Colonic mucosa (tissue), 4 donors: Measurements from ENCODE around the gene UBE2Q2. TPM values are rescaled to one million over a fixed set of nuclear protein-coding genes. Genes with fewer than 3 reads are reported as not detected.
"Not testable (repeated sequence)": the region's sequence is repeated elsewhere in the genome, so short reads cannot be mapped to it uniquely, and the experiment has no call there.

Experiments
- DNase-seq: peaks from one replicate; pipeline ENCODE4 v3.0.0-alpha.2; 2020
- H3K27ac ChIP-seq: fragments of 200-600 bp; one replicate; pipeline ENCODE4 v1.8.0; 2021
- H3K27me3 ChIP-seq: fragments of 200-600 bp; one replicate; pipeline ENCODE4 v1.8.0; 2021
- H3K36me3 ChIP-seq: fragments of 200-600 bp; one replicate; pipeline ENCODE4 v1.8.0; 2021
- H3K4me1 ChIP-seq: fragments of 200-600 bp; one replicate; pipeline ENCODE4 v1.8.0; 2021; ENCODE audit warnings: mild to moderate bottlenecking
- H3K4me3 ChIP-seq: fragments of 200-600 bp; one replicate; pipeline ENCODE4 v1.8.0; 2021
- H3K9ac ChIP-seq, 2 donors: one replicate each; pipeline ENCODE4 v1.7.0; 2013; ENCODE audit warnings: control low read depth in 2 of 2, low read depth in 2 of 2, low read length in 2 of 2
- H3K9me3 ChIP-seq: fragments of 200-600 bp; one replicate; pipeline ENCODE4 v1.8.0; 2021
- intact Hi-C: fragments of 100-400 bp; cut with DNase I; formaldehyde crosslinking; loops from one replicate; pipeline ENCODE4 v1.14.1; 2022
- total RNA-seq, 2 donors: library from RNA; stranded (reverse); fragmentation: NEBNext Ultra II Directional in 1 of 2; extraction: Animal tissue kit (Norgen Biotek cat#: 25700) in 1 of 2; gene quantifications; one replicate each; pipeline ENCODE4 v1.2.1, GENCODE V29; 2021
- TF ChIP-seq, protein P1 (sequence below): fragments of 200-600 bp; IDR thresholded peaks from one replicate; pipeline ENCODE4 v1.8.0; 2022; ENCODE audit warnings: antibody characterized with exemption, mild to moderate bottlenecking
- donor health status: healthy.
- donor health status: DM: no; HTN: no; CAD: no.
- donor health status: DM: no; HTN: no; CAD: no.

Gene UBE2Q2
- total RNA-seq, 2 donors from 2014 or later: 16.6 to 25.1 TPM

DNA sequence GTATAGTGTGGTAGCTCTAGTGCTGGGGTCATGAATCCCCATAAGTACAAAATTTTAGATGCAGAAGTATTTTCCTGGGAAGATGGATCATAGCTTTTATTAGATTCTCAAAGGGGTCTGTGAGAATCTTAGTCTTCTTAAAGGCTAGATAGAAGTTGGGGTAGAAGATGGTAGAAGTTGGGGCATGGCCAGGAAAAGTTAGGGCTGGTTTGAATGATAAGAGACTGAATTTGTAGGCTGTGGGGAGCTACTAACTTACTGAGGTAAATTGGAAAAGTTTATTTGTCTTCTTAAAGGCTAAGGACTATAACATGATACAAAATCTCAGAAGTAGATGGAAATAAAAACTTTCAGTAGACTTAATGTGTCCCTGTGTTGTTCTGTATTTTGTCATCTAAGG, 1.6 kb upstream of the UBE2Q2 start:
- Histone ChIP-seq H3K27ac (no peak overlapping the region), H3K9ac (no peak overlapping the region), H3K36me3 (no peaks in the 10 kb centered on the region), H3K9me3 (no peaks in the 10 kb centered on the region), H3K4me1 (no peaks in the 10 kb centered on the region), H3K27me3 (no peaks in the 10 kb centered on the region), H3K4me3 (no peak overlapping the region)
- TF ChIP-seq, protein P1, sequence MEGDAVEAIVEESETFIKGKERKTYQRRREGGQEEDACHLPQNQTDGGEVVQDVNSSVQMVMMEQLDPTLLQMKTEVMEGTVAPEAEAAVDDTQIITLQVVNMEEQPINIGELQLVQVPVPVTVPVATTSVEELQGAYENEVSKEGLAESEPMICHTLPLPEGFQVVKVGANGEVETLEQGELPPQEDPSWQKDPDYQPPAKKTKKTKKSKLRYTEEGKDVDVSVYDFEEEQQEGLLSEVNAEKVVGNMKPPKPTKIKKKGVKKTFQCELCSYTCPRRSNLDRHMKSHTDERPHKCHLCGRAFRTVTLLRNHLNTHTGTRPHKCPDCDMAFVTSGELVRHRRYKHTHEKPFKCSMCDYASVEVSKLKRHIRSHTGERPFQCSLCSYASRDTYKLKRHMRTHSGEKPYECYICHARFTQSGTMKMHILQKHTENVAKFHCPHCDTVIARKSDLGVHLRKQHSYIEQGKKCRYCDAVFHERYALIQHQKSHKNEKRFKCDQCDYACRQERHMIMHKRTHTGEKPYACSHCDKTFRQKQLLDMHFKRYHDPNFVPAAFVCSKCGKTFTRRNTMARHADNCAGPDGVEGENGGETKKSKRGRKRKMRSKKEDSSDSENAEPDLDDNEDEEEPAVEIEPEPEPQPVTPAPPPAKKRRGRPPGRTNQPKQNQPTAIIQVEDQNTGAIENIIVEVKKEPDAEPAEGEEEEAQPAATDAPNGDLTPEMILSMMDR: no peak
- intact Hi-C loops: no loop called here
- DNase-seq: no peak

DNA sequence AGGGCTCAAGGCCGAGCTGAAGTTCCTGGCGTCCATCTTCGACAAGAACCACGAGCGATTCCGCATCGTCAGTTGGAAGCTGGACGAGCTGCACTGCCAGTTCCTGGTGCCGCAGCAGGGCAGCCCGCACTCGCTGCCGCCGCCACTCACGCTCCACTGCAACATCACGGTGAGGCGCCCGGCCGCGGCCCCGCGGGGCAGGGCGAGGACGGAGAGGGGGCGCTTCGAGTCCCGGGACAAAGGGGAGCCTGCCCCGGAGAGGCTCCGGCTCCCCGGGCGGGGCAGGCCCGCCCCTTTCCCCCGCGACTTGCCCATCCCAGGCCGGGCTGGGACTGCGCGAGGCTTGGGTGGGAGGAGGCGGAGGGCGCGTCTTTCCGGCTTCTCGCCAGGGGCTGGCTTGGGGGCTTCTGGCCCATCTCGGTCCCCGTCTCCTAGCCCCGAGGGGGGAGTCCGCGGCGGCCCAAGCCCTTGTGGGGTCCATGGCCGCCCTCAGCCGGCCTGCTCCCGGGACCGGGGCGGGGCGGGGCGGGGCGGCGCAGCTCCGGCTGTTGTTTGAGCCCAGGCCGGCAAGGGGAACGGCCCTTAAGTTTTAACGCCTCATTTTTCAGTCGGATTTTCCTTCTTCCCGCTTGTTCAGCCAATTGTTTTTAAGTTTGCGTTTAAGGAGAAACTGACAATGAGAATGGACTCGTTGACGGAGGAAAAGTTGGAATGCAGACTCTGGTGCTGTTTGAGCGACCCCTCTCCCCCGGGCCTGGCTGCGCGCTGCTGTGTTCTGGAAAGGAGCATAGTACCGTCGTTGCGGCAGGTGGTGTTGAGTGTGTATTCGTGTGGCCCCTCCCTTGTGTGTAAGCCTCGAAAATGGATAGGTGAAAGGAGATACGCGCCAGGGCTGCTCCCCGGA, 683 bp downstream of the UBE2Q2 start:
- DNase-seq: peak; percentile 77
- Histone ChIP-seq H3K27ac (peak overlapping the region; percentile 88), H3K9ac (peak overlapping the region; percentile 83 to 89), H3K4me1 (no peaks in the 10 kb centered on the region), H3K9me3 (no peaks in the 10 kb centered on the region), H3K4me3 (peak overlapping the region; percentile 88), H3K27me3 (no peaks in the 10 kb centered on the region), H3K36me3 (no peaks in the 10 kb centered on the region)
- intact Hi-C loops: no loop called here
- TF ChIP-seq, protein P1: no peak

DNA sequence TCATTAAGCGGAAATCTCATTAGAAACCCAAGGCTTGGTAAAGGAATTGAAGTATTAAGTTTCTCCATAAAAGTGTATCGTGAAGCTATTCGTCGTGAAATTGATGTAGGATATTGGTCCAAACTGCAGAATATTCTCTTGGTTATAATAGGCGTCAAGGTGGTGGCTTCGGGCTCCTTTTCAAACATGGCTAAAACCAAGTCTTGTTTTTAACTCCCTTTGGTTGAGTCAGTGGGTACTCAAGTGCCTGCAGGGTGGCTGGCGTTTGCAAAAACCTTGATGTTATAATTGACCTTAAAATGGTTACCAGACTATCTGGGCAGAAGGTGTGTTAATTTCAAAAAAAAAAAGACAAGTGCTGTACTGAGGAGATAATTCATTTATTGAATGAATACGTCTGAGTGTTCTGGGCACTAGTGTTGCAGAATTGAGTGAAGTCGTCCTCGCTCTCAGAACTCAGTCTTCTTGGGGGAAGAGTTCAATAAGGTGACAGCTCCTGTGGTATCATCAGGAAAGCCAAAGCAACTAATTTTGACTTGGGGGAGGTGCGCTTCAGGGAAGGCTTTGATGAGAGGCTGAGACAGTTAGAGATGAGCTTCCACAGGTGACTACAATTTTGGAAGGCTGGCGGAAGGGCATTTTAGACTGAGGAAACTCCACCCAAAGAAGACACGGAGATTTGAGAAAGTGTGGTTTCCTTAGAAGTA, 1.5 kb downstream of the UBE2Q2 start:
- H3K4me3 ChIP-seq: peak overlapping the region; percentile 88
- peak overlapping the region in 1 of 2 donors; percentile 83 for H3K9ac ChIP-seq
- no peaks in the 10 kb centered on the region for H3K36me3 ChIP-seq
- TF ChIP-seq, protein P1: no peak
- intact Hi-C loops: no loop called here
- H3K9me3 ChIP-seq: no peaks in the 10 kb centered on the region
- peak overlapping the region; percentile 88 for H3K27ac ChIP-seq
- H3K4me1 ChIP-seq: no peaks in the 10 kb centered on the region
- no peak for DNase-seq
- no peaks in the 10 kb centered on the region for H3K27me3 ChIP-seq

DNA sequence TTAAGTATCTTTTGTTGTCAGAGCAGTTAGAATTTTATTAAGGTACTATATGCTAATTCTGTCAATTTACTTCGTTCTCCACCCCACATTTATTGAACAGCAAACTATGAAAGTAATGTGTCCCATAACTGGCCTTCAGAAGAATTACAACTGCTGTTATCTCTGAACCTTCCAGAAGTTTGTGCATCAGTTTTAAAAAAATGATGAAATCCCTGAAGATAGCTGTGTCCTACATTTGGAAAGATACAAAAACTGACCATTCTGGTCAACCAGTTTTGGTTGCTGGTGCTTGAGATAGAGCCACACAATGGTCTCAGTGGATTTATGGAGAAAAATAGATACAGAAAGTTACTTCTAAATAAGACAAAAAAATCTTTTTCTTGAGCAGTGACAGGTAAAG, 5.9 kb downstream of the UBE2Q2 start:
- Histone ChIP-seq H3K4me1 (no peaks in the 10 kb centered on the region), H3K4me3 (no peak overlapping the region), H3K27me3 (no peaks in the 10 kb centered on the region), H3K9me3 (no peaks in the 10 kb centered on the region), H3K36me3 (no peaks in the 10 kb centered on the region), H3K9ac (no peak overlapping the region), H3K27ac (no peak overlapping the region)
- intact Hi-C loops: no loop called here
- DNase-seq: no peak
- TF ChIP-seq, protein P1: no peak

DNA sequence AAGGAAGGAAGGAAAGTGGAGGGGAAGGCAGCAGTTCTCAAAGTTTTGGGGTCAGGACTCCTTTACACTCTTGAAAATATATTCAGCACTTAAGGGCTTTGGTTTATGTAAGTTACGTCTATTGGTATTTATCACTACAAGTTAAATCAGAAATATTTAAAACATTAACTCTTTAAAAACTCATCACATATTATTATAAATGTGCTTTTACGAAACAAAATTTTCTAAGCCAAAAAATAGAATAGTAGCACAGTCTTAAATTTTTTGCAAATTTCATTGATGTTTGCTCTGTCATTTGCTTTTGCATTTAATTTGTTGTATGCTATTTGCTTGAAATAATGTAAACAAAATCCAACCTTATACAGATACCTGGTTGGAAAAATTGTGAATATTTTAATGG, 7.5 kb downstream of the UBE2Q2 start:
- intact Hi-C loops: no loop called here
- Histone ChIP-seq H3K9me3 (no peaks in the 10 kb centered on the region), H3K4me1 (no peaks in the 10 kb centered on the region), H3K36me3 (no peaks in the 10 kb centered on the region), H3K27ac (no peak overlapping the region), H3K4me3 (no peak overlapping the region), H3K9ac (no peak overlapping the region), H3K27me3 (no peaks in the 10 kb centered on the region)
- no peak for DNase-seq
- TF ChIP-seq, protein P1: no peak

DNA sequence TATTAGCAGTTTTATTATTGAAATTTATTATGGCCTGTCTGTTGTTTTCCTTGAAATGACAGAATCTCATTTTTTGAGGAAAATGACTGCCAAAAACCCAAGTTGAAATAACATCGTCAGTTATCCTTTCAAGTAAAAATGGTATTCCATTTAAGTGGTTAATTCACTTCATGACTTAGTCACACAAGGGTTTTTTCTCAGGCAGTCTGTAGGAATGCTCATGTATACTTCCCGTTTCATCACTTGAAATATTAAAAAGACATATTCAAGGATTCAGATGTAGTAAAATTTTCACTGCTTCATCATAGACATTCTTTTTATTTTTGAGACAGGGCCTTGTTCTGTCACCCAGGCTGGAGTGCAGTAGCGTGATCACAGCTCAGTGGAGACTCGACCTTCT, 8.3 kb downstream of the UBE2Q2 start:
- intact Hi-C loops, DNase-seq, H3K9ac ChIP-seq, H3K4me1 ChIP-seq, H3K36me3 ChIP-seq, H3K4me3 ChIP-seq, H3K27ac ChIP-seq, H3K27me3 ChIP-seq, H3K9me3 ChIP-seq: not testable (repeated sequence)
